HEK293 (cell line): ENCODE results near the gene TRAF6.

Experiments used
- CTCF ChIA-PET: fragments of 350-600 bp; formaldehyde crosslinking; extraction: SDS; loops from one replicate; lab custom pipeline; 2021; ENCODE audit warnings: antibody characterized with exemption; lab: Yijun Ruan, JAX
- POLR2A ChIA-PET: fragments of 300-600 bp; formaldehyde crosslinking; extraction: SDS; loops from one replicate; lab custom pipeline; 2020; ENCODE audit warnings: antibody characterized with exemption, inconsistent platforms; lab: Yijun Ruan, JAX
- H3K27ac ChIP-seq: fragments of 200-500 bp; sonication (Bioruptor generic); 2 replicates; pipeline ENCODE4 v1.5.1; 2014; ENCODE audit warnings: low read depth, low read length, control low read depth, inconsistent platforms; ENCODE audit errors: extremely low read depth
- H3K36me3 ChIP-seq, 2 experiments: fragments of 200-500 bp in 1 of 2; sonication (Bioruptor generic) in 1 of 2; 1 replicate in 1 of 2; 2 replicates in 1 of 2; pipeline ENCODE4 v1.5.1; 2014 to 2017; ENCODE audit warnings: inconsistent platforms in 2 of 2, low read length in 2 of 2; ENCODE audit not compliant: control insufficient read depth in 2 of 2, insufficient read depth in 1 of 2
- H3K4me1 ChIP-seq: fragments of 200-500 bp; sonication (Bioruptor generic); 2 replicates; pipeline ENCODE4 v1.5.1; 2014; ENCODE audit warnings: mild to moderate bottlenecking, low read length, inconsistent platforms; ENCODE audit not compliant: control insufficient read depth, insufficient read depth
- H3K4me3 ChIP-seq: 2 replicates; pipeline ENCODE4 v1.5.1; 2011; ENCODE audit warnings: low read depth, mild to moderate bottlenecking, control low read depth, low read length, moderate library complexity
- H3K9me3 ChIP-seq: fragments of 200-500 bp; sonication (Bioruptor generic); 2 replicates; pipeline ENCODE4 v1.5.1; 2014; ENCODE audit warnings: low read depth, low read length, inconsistent platforms; ENCODE audit not compliant: control insufficient read depth, insufficient read depth
- ATF2 ChIP-seq: fragments of 450-650 bp; formaldehyde crosslinking; IDR thresholded peaks from 2 replicates; pipeline ENCODE4 v1.5.1; 2016; ENCODE audit warnings: missing biosample characterization, missing genetic modification characterization, low read depth
- BCL6B ChIP-seq: fragments of 450-650 bp; formaldehyde crosslinking; IDR thresholded peaks from 2 replicates; pipeline ENCODE4 v1.5.1; 2017; ENCODE audit warnings: missing biosample characterization, missing genetic modification characterization
- CTCF ChIP-seq: fragments of 450-650 bp; formaldehyde crosslinking; IDR thresholded peaks from 2 replicates; pipeline ENCODE4 v1.5.1; 2016; ENCODE audit warnings: missing biosample characterization, missing genetic modification characterization
- EGR2 ChIP-seq: fragments of 450-650 bp; formaldehyde crosslinking; IDR thresholded peaks from 2 replicates; pipeline ENCODE4 v1.5.1; 2016; ENCODE audit warnings: low read depth, missing biosample characterization, missing genetic modification characterization
- GLIS1 ChIP-seq: fragments of 450-650 bp; formaldehyde crosslinking; IDR thresholded peaks from 2 replicates; pipeline ENCODE4 v1.5.1; 2016; ENCODE audit warnings: missing biosample characterization, missing genetic modification characterization
- KLF10 ChIP-seq: fragments of 450-650 bp; IDR thresholded peaks from 2 replicates; pipeline ENCODE4 v1.5.1; 2018; ENCODE audit warnings: missing biosample characterization, mild to moderate bottlenecking, missing genetic modification characterization
- KLF9 ChIP-seq: fragments of 450-650 bp; formaldehyde crosslinking; IDR thresholded peaks from 2 replicates; pipeline ENCODE4 v1.5.1; 2016; ENCODE audit warnings: missing biosample characterization, missing genetic modification characterization, low read depth
- OVOL3 ChIP-seq: fragments of 450-650 bp; formaldehyde crosslinking; IDR thresholded peaks from 2 replicates; pipeline ENCODE4 v1.5.1; 2016; ENCODE audit warnings: missing biosample characterization, missing genetic modification characterization
- PBX3 ChIP-seq: sonication (generic); formaldehyde crosslinking; IDR thresholded peaks from 2 replicates; pipeline ENCODE4 v1.8.1; 2022; ENCODE audit warnings: mild to moderate bottlenecking, moderate library complexity, missing genetic modification reagents
- SCRT1 ChIP-seq: fragments of 450-650 bp; formaldehyde crosslinking; IDR thresholded peaks from 2 replicates; pipeline ENCODE4 v1.5.1; 2016; ENCODE audit warnings: missing biosample characterization, missing genetic modification characterization, borderline replicate concordance
- SCRT2 ChIP-seq: fragments of 450-650 bp; formaldehyde crosslinking; IDR thresholded peaks from 2 replicates; pipeline ENCODE4 v1.5.1; 2016; ENCODE audit warnings: missing biosample characterization, missing genetic modification characterization
- SP3 ChIP-seq: fragments of 450-650 bp; formaldehyde crosslinking; IDR thresholded peaks from 2 replicates; pipeline ENCODE4 v1.5.1; 2016; ENCODE audit warnings: missing biosample characterization, missing genetic modification characterization
- ZFHX2 ChIP-seq: fragments of 450-650 bp; formaldehyde crosslinking; conservative IDR thresholded peaks from 2 replicates; pipeline ENCODE4 v1.5.1; 2016; ENCODE audit warnings: missing biosample characterization, missing genetic modification characterization
- ZIC2 ChIP-seq: fragments of 450-650 bp; formaldehyde crosslinking; IDR thresholded peaks from 2 replicates; pipeline ENCODE4 v1.5.1; 2016; ENCODE audit warnings: missing biosample characterization, missing genetic modification characterization
- ZNF184 ChIP-seq: fragments of 450-650 bp; IDR thresholded peaks from 2 replicates; pipeline ENCODE4 v1.5.1; 2018; ENCODE audit warnings: missing biosample characterization, mild to moderate bottlenecking, missing genetic modification characterization
- ZNF2 ChIP-seq: fragments of 450-650 bp; formaldehyde crosslinking; IDR thresholded peaks from 2 replicates; pipeline ENCODE4 v1.5.1; 2016; ENCODE audit warnings: missing biosample characterization, missing genetic modification characterization
- ZNF223 ChIP-seq: fragments of 450-650 bp; formaldehyde crosslinking; IDR thresholded peaks from 2 replicates; pipeline ENCODE4 v1.5.1; 2016; ENCODE audit warnings: missing biosample characterization, missing genetic modification characterization
- ZNF426 ChIP-seq: fragments of 450-650 bp; formaldehyde crosslinking; IDR thresholded peaks from 2 replicates; pipeline ENCODE4 v1.5.1; 2017; ENCODE audit warnings: missing biosample characterization, missing genetic modification characterization, mild to moderate bottlenecking, inconsistent platforms, moderate library complexity
- ZNF501 ChIP-seq: fragments of 450-650 bp; formaldehyde crosslinking; IDR thresholded peaks from 2 replicates; pipeline ENCODE4 v1.5.1; 2016; ENCODE audit warnings: missing biosample characterization, missing genetic modification characterization
- ZNF521 ChIP-seq: fragments of 450-650 bp; formaldehyde crosslinking; IDR thresholded peaks from 2 replicates; pipeline ENCODE4 v1.5.1; 2017; ENCODE audit warnings: missing biosample characterization, mild to moderate bottlenecking, missing genetic modification characterization
- ZNF670 ChIP-seq: fragments of 450-650 bp; formaldehyde crosslinking; IDR thresholded peaks from 2 replicates; pipeline ENCODE4 v1.5.1; 2016; ENCODE audit warnings: missing biosample characterization, missing genetic modification characterization, low read depth
- ZNF747 ChIP-seq: fragments of 450-650 bp; formaldehyde crosslinking; IDR thresholded peaks from 2 replicates; pipeline ENCODE4 v1.5.1; 2016; ENCODE audit warnings: missing biosample characterization, missing genetic modification characterization
- ZNF843 ChIP-seq: fragments of 450-650 bp; formaldehyde crosslinking; IDR thresholded peaks from 2 replicates; pipeline ENCODE4 v1.5.1; 2016; ENCODE audit warnings: missing biosample characterization, missing genetic modification characterization
- ZSCAN23 ChIP-seq: fragments of 450-650 bp; formaldehyde crosslinking; IDR thresholded peaks from 2 replicates; pipeline ENCODE4 v1.5.1; 2016; ENCODE audit warnings: missing biosample characterization, missing genetic modification characterization
- ZSCAN30 ChIP-seq: fragments of 450-650 bp; IDR thresholded peaks from 2 replicates; pipeline ENCODE4 v1.5.1; 2018; ENCODE audit warnings: missing biosample characterization, mild to moderate bottlenecking, missing genetic modification characterization, moderate library complexity
- TF ChIP-seq, protein P1 (sequence below): fragments of 450-650 bp; formaldehyde crosslinking; conservative IDR thresholded peaks from 2 replicates; pipeline ENCODE4 v1.5.1; 2016; ENCODE audit warnings: low read depth, missing biosample characterization, missing genetic modification characterization

Gene TRAF6

GRCh38 chr11:36454941-36455631, 55.0 kb downstream of the TRAF6 start:
- peak overlapping the region; percentile 74 for H3K27ac ChIP-seq
- no peaks in the 10 kb centered on the region for H3K9me3 ChIP-seq
- H3K4me1 ChIP-seq, result peaks cover 5% of the 10 kb centered on the region; the same call in 1 of the 2 replicates
- CTCF ChIA-PET, result interaction anchor here (0.6 to 2.4 kb wide), 6 partner anchors 10 to 163 kb away, joined by 3 to 26 read pairs (median 8); no protein-coding TSS in a partner anchor
- H3K36me3 ChIP-seq, result no peaks in the 10 kb centered on the region
- H3K4me3 ChIP-seq, result no peak overlapping the region
- POLR2A ChIA-PET, result interaction anchor here (0.7 to 2.5 kb wide), 8 partner anchors 8 to 92 kb away, joined by 3 to 33 read pairs (median 6); partner anchors contain the start of gene TRAF6
- no peak for TF ChIP-seq ZSCAN30 (tag by site-specific recombination)
- TF ChIP-seq SCRT2 (tag by site-specific recombination), result no peak
- TF ChIP-seq GLIS1, result peak; percentile 25
- no peak for TF ChIP-seq ZNF843 (tag by site-specific recombination)
- TF ChIP-seq PBX3 (CRISPR knock-in tag), result no peak
- TF ChIP-seq EGR2 (tag by site-specific recombination), result 0 out of 2 replicates have a peak, but pooled peaks have one; percentile 3
- no peak for TF ChIP-seq ZNF2 (tag by site-specific recombination)
- no peak for TF ChIP-seq BCL6B (tag by site-specific recombination)
- no peak for TF ChIP-seq ZNF426
- TF ChIP-seq ZSCAN23 (tag by site-specific recombination), result no peak
- no peak for TF ChIP-seq ZNF747 (tag by site-specific recombination)
- TF ChIP-seq, protein P1, sequence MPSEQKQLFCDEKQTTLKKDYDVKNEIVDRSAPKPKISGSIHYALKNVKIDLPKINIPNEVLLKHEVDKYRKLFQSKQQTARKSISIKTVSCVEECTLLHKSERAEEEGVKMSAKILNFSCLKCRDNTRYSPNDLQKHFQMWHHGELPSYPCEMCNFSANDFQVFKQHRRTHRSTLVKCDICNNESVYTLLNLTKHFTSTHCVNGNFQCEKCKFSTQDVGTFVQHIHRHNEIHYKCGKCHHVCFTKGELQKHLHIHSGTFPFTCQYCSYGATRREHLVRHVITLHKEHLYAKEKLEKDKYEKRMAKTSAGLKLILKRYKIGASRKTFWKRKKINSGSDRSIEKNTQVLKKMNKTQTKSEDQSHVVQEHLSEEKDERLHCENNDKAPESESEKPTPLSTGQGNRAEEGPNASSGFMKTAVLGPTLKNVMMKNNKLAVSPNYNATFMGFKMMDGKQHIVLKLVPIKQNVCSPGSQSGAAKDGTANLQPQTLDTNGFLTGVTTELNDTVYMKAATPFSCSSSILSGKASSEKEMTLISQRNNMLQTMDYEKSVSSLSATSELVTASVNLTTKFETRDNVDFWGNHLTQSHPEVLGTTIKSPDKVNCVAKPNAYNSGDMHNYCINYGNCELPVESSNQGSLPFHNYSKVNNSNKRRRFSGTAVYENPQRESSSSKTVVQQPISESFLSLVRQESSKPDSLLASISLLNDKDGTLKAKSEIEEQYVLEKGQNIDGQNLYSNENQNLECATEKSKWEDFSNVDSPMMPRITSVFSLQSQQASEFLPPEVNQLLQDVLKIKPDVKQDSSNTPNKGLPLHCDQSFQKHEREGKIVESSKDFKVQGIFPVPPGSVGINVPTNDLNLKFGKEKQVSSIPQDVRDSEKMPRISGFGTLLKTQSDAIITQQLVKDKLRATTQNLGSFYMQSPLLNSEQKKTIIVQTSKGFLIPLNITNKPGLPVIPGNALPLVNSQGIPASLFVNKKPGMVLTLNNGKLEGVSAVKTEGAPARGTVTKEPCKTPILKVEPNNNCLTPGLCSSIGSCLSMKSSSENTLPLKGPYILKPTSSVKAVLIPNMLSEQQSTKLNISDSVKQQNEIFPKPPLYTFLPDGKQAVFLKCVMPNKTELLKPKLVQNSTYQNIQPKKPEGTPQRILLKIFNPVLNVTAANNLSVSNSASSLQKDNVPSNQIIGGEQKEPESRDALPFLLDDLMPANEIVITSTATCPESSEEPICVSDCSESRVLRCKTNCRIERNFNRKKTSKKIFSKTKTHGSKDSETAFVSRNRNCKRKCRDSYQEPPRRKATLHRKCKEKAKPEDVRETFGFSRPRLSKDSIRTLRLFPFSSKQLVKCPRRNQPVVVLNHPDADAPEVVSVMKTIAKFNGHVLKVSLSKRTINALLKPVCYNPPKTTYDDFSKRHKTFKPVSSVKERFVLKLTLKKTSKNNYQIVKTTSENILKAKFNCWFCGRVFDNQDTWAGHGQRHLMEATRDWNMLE (tag by site-specific recombination), result no peak
- no peak for TF ChIP-seq SCRT1 (tag by site-specific recombination)
- TF ChIP-seq ZNF223 (tag by site-specific recombination), result no peak
- no peak for TF ChIP-seq ZNF184 (tag by site-specific recombination)
- no peak for TF ChIP-seq SP3 (tag by site-specific recombination)
- TF ChIP-seq OVOL3 (tag by site-specific recombination), result no peak
- TF ChIP-seq ATF2 (tag by site-specific recombination), result no peak
- TF ChIP-seq ZNF501 (tag by site-specific recombination), result no peak
- peak; percentile 49 for TF ChIP-seq ZFHX2
- no peak for TF ChIP-seq KLF9 (tag by site-specific recombination)
- TF ChIP-seq ZNF670, result no peak
- TF ChIP-seq ZNF521 (tag by site-specific recombination), result no peak
- no peak for TF ChIP-seq KLF10 (tag by site-specific recombination)
- no peak for TF ChIP-seq CTCF (tag by site-specific recombination)
- peak; percentile 41 for TF ChIP-seq ZIC2 (tag by site-specific recombination)
